ENCODE measurements around the gene SLC35A3. TPM values are rescaled to one million over a fixed set of nuclear protein-coding genes. Genes with fewer than 3 reads are reported as not detected.
A peak's percentile ranks its signal among the peaks of the same experiment; 100 is the strongest.
"Not testable (repeated sequence)": the region's sequence is repeated elsewhere in the genome, so short reads cannot be mapped to it uniquely, and the experiment has no call there.

SLC35A3 gene
- total RNA-seq, 1 donor, result 35.8 TPM

DNA sequence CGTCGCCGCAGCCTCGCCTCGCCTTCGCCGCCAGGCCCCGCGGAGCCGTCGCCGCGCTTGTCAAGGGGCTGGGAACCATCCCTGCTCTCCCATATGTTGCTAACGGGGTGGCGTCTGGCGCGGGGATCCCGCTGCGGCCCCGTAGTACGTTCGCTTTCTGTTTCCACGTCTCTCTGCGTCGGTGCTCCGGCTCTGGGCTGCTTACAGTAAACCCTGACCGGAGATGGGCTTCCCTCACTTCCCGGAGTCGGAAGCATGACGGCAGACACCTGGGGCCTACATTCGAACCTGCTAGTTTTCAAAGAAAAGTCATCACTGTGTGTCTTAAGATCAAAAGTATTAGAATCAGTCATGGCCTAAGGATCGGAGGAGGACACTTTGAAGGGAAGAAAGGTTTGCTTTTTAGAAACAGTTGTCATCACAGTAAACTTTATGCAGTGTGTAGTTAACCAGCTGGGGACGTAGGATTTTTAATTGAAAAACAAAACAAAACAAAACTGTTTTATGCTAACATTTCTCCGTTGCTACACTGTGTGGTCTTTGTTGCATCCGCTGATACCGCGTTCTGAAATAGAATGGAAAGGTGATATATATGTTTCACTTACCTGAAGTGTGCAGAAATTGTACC, 69.0 kb downstream of the SLC35A3 start:
- DNase-seq (ENCODE audit: low read depth), result peak; percentile 67
- TF ChIP-seq, protein P1, sequence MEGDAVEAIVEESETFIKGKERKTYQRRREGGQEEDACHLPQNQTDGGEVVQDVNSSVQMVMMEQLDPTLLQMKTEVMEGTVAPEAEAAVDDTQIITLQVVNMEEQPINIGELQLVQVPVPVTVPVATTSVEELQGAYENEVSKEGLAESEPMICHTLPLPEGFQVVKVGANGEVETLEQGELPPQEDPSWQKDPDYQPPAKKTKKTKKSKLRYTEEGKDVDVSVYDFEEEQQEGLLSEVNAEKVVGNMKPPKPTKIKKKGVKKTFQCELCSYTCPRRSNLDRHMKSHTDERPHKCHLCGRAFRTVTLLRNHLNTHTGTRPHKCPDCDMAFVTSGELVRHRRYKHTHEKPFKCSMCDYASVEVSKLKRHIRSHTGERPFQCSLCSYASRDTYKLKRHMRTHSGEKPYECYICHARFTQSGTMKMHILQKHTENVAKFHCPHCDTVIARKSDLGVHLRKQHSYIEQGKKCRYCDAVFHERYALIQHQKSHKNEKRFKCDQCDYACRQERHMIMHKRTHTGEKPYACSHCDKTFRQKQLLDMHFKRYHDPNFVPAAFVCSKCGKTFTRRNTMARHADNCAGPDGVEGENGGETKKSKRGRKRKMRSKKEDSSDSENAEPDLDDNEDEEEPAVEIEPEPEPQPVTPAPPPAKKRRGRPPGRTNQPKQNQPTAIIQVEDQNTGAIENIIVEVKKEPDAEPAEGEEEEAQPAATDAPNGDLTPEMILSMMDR (IDR thresholded peaks at IDR 0.05; ENCODE audit: insufficient read depth, low read length), result no peak
- H3K4me3 ChIP-seq (ENCODE audit: low read depth, low read length), result peak overlapping the region; percentile 91

- DNase-seq (ENCODE audit: low read depth), result no peak
- TF ChIP-seq, protein P1 (IDR thresholded peaks at IDR 0.05; ENCODE audit: insufficient read depth, low read length), result no peak
- peak overlapping the region; percentile 91 for H3K4me3 ChIP-seq (ENCODE audit: low read depth, low read length)
These were observed 69.8 kb downstream of the SLC35A3 start for GRCh38 chr1:100039591-100039990.

GRCh38 chr1:100045206-100045605, 75.4 kb downstream of the SLC35A3 start:
- TF ChIP-seq, protein P1 (IDR thresholded peaks at IDR 0.05; ENCODE audit: insufficient read depth, low read length), result no peak
- DNase-seq (ENCODE audit: low read depth), result no peak
- H3K4me3 ChIP-seq (ENCODE audit: low read depth, low read length), result no peak overlapping the region

GRCh38 chr1:100047235-100047708, 77.5 kb downstream of the SLC35A3 start:
- DNase-seq (ENCODE audit: low read depth), result not testable (repeated sequence)

DNA sequence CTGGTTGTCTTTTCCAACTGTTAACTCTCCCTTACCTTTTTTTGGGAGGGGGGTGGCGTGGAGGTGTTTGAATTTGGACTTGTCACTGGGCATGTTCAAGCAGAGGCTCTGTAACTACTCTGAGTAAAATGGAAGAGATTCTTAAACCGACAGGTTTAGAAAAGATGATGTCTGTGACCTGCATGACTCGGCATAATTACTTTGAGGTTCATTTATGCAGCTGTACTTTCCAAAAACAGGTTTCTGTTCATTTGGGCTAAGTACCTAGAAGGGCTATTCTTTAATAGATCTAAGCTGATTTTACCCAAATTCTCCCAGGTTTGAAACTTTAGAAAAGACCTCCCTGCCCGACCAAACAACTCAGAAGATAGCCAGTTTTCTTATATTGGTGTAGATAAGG, 80.3 kb downstream of the SLC35A3 start:
- H3K4me3 ChIP-seq (ENCODE audit: low read depth, low read length), result no peak overlapping the region
- TF ChIP-seq, protein P1 (IDR thresholded peaks at IDR 0.05; ENCODE audit: insufficient read depth, low read length), result no peak
- DNase-seq (ENCODE audit: low read depth), result no peak

More at GRCh38 chr1:100047235-100047708, 77.5 kb downstream of the SLC35A3 start:
- H3K4me3 ChIP-seq (ENCODE audit: low read depth, low read length), result not testable (repeated sequence)

GRCh38 chr1:100051401-100051800, 81.6 kb downstream of the SLC35A3 start:
- TF ChIP-seq, protein P1 (IDR thresholded peaks at IDR 0.05; ENCODE audit: insufficient read depth, low read length), result no peak
- H3K4me3 ChIP-seq (ENCODE audit: low read depth, low read length), result no peak overlapping the region
- DNase-seq (ENCODE audit: low read depth), result no peak

GRCh38 chr1:100051893-100052292, 82.1 kb downstream of the SLC35A3 start:
- DNase-seq (ENCODE audit: low read depth), result no peak
- TF ChIP-seq, protein P1 (IDR thresholded peaks at IDR 0.05; ENCODE audit: insufficient read depth, low read length), result no peak
- no peak overlapping the region for H3K4me3 ChIP-seq (ENCODE audit: low read depth, low read length)

All from fibroblast of the aortic adventitia (primary cell).